Motor neuron (in vitro differentiated cells): Measurements from ENCODE around the gene CD200R1L. TPM values are rescaled to one million over a fixed set of nuclear protein-coding genes. Genes with fewer than 3 reads are reported as not detected.

ENCODE experiments used
- ATAC-seq, 8 experiments: fragments of 200-7000 bp; cut with Tn5 transposase; replicated peaks in 6 of 8; 2 replicates each; pipeline ENCODE4 v1.8.0; 2021; ENCODE audit warnings: mild to moderate bottlenecking in 8 of 8, moderate library complexity in 8 of 8
- H3K27ac ChIP-seq, 2 donors: fragments of 250-450 bp; sonication (Bioruptor Pico); 2 replicates each; pipeline ENCODE4 v1.9.0; 2021; ENCODE audit warnings: antibody characterized with exemption in 2 of 2, mild to moderate bottlenecking in 2 of 2, moderate library complexity in 1 of 2
- H3K4me1 ChIP-seq, 2 donors: fragments of 250-450 bp; sonication (Bioruptor Pico); replicated peaks in 1 of 2; 2 replicates each; pipeline ENCODE4 v1.6.1; 2021; ENCODE audit warnings: antibody characterized with exemption in 2 of 2, mild to moderate bottlenecking in 2 of 2, moderate library complexity in 1 of 2
- H3K4me3 ChIP-seq, 5 donors: fragments of 250-450 bp; sonication (Bioruptor Pico); 2 replicates each; pipeline ENCODE4 v1.9.0; 2021; ENCODE audit warnings: antibody characterized with exemption in 5 of 5, mild to moderate bottlenecking in 5 of 5, moderate library complexity in 4 of 5
- WGBS, 10 experiments: fragments of 450-650 bp; shearing (Covaris generic); methylation state at CpG; one replicate each; pipeline ENCODE4 v1.0.0; 2022; 5-methylcytosine and 5-hydroxymethylcytosine counted together
- in situ Hi-C, 9 experiments: fragments of 400-800 bp; cut with MboI; loops; one replicate each; pipeline ENCODE4 v1.15.0; 2021; ENCODE audit warnings: low sequenced_read_pairs in 9 of 9, low pct_unique_long_range_greater_than_20kb in 2 of 9; ENCODE audit not compliant: unreplicated experiment in 9 of 9
- total RNA-seq, 8 experiments: library from RNA; unstranded; fragments of 300-600 nt; gene quantifications; 2 replicates each; pipeline versions ENCODE4 v1.2.3 to v1.2.4, GENCODE V29; 2022

Gene CD200R1L
- total RNA-seq, 8 experiments from 2014 or later: not detected

GRCh38 chr3:112802338-112802737 lies 44.3 kb downstream of the CD200R1L start:
- in situ Hi-C loops: loop anchor here in 1 of 9 experiments (25.0 kb wide), 1 partner anchor 165 kb away; the partner anchor contains the start of gene CCDC80
- Histone ChIP-seq H3K4me3 (no peak overlapping the region), H3K4me1 (no peaks in the 10 kb centered on the region), H3K27ac (no peak overlapping the region)
- ATAC-seq: no peak

GRCh38 chr3:112799946-112800345 lies 46.7 kb downstream of the CD200R1L start:
- Histone ChIP-seq H3K4me3 (no peak overlapping the region), H3K27ac (no peak overlapping the region), H3K4me1 (no peaks in the 10 kb centered on the region)
- no peak for ATAC-seq
- in situ Hi-C loops: loop anchor here in 1 of 9 experiments (25.0 kb wide), 1 partner anchor 163 kb away; the partner anchor contains the start of gene CCDC80

- H3K27ac ChIP-seq: no peak overlapping the region
- in situ Hi-C loops: no loop called here
- WGBS, 10 experiments: 40 to 100% (median 83%) methylated on average over 1 to 4 of the region's 6 CpGs; no CpG with 5 or more reads in 2 of the 10 experiments
- H3K4me1 ChIP-seq: no peaks in the 10 kb centered on the region
- peak in 1 of 8 experiments; percentile 55 for ATAC-seq
- no peak overlapping the region for H3K4me3 ChIP-seq
Measured at GRCh38 chr3:112794622-112795172, 52.0 kb downstream of the CD200R1L start.

GRCh38 chr3:112793326-112794081 lies 53.2 kb downstream of the CD200R1L start:
- no peaks in the 10 kb centered on the region for H3K4me1 ChIP-seq
- H3K4me3 ChIP-seq: no peak overlapping the region
- in situ Hi-C loops: no loop called here
- ATAC-seq: peak in 4 of 8 experiments; percentile 27 to 57 (median 44)
- WGBS, 10 experiments: 60 to 95% (median 74%) methylated on average over 1 to 3 of the region's 3 CpGs; no CpG with 5 or more reads in 2 of the 10 experiments
- H3K27ac ChIP-seq: no peak overlapping the region

GRCh38 chr3:112791736-112792135 lies 54.9 kb downstream of the CD200R1L start:
- 84 to 100% (median 94%) methylated on average over 2 of the region's 2 CpGs; no CpG with 5 or more reads in 1 of the 10 experiments for WGBS, 10 experiments
- ATAC-seq: peak in 1 of 8 experiments; percentile 25

GRCh38 chr3:112789787-112790186 lies 56.9 kb downstream of the CD200R1L start:
- H3K27ac ChIP-seq: no peak overlapping the region
- in situ Hi-C loops: no loop called here
- 50 to 86% (median 70%) methylated on average over 1 to 3 of the region's 3 CpGs; no CpG with 5 or more reads in 2 of the 10 experiments for WGBS, 10 experiments
- no peak for ATAC-seq
- H3K4me3 ChIP-seq: no peak overlapping the region
- H3K4me1 ChIP-seq: no peaks in the 10 kb centered on the region

More at GRCh38 chr3:112791736-112792135, 54.9 kb downstream of the CD200R1L start:
- in situ Hi-C loops: no loop called here
- Histone ChIP-seq H3K27ac (no peak overlapping the region), H3K4me1 (no peaks in the 10 kb centered on the region), H3K4me3 (no peak overlapping the region)

GRCh38 chr3:112786881-112787579 lies 59.6 kb downstream of the CD200R1L start:
- H3K27ac ChIP-seq: no peak overlapping the region
- in situ Hi-C loops: no loop called here
- H3K4me3 ChIP-seq: no peak overlapping the region
- WGBS, 10 experiments: 67 to 100% (median 80%) methylated on average over 1 to 3 of the region's 3 CpGs; no CpG with 5 or more reads in 3 of the 10 experiments
- no peak for ATAC-seq
- H3K4me1 ChIP-seq: no peaks in the 10 kb centered on the region

- Histone ChIP-seq H3K27ac (no peak overlapping the region), H3K4me3 (no peak overlapping the region), H3K4me1 (no peaks in the 10 kb centered on the region)
- 10 to 86% (median 71%) methylated on average over 1 to 2 of the region's 2 CpGs; no CpG with 5 or more reads in 2 of the 10 experiments for WGBS, 10 experiments
- in situ Hi-C loops: no loop called here
- ATAC-seq: no peak
Measured at GRCh38 chr3:112786002-112786590, 60.6 kb downstream of the CD200R1L start.

GRCh38 chr3:112785321-112786001 lies 61.2 kb downstream of the CD200R1L start:
- no peak for ATAC-seq
- in situ Hi-C loops: no loop called here
- Histone ChIP-seq H3K4me1 (no peaks in the 10 kb centered on the region), H3K27ac (no peak overlapping the region), H3K4me3 (no peak overlapping the region)
- 20 to 85% (median 67%) methylated on average over 1 to 9 of the region's 9 CpGs; no CpG with 5 or more reads in 1 of the 10 experiments for WGBS, 10 experiments

- WGBS, 10 experiments: 20 to 72% (median 41%) methylated on average over 1 to 2 of the region's 2 CpGs; no CpG with 5 or more reads in 4 of the 10 experiments
- Histone ChIP-seq H3K4me1 (peaks cover 0 to 16% of the 10 kb centered on the region in 2 donors), H3K4me3 (no peak overlapping the region), H3K27ac (no peak overlapping the region)
- ATAC-seq: no peak
- in situ Hi-C loops: no loop called here
Measured at GRCh38 chr3:112782491-112782890, 64.2 kb downstream of the CD200R1L start.

- H3K4me3 ChIP-seq: no peak overlapping the region
- peaks cover 0 to 19% of the 10 kb centered on the region in 2 donors for H3K4me1 ChIP-seq
- in situ Hi-C loops: no loop called here
- no peak for ATAC-seq
- 100% methylated on average over 1 of the region's 1 CpG; no CpG with 5 or more reads in 8 of the 10 experiments for WGBS, 10 experiments
- no peak overlapping the region for H3K27ac ChIP-seq
Measured at GRCh38 chr3:112781599-112781998, 65.1 kb downstream of the CD200R1L start.
